Osteoblast (primary cell): Measurements from ENCODE around the gene DOK3. TPM values are rescaled to one million over a fixed set of nuclear protein-coding genes. Genes with fewer than 3 reads are reported as not detected.

ENCODE experiments used
- DNase-seq: peaks from one replicate; pipeline ENCODE4 v3.0.0; 2011; ENCODE audit warnings: low spot score, mixed read lengths; ENCODE audit not compliant: insufficient read length; ENCODE audit errors: missing footprints
- H2AFZ ChIP-seq: 2 replicates; pipeline ENCODE4 v1.6.0; 2011; ENCODE audit warnings: mild to moderate bottlenecking, low read length
- H3K27ac ChIP-seq: 2 replicates; pipeline ENCODE4 v1.5.1; 2011; ENCODE audit warnings: mild to moderate bottlenecking, low read depth, low read length, moderate library complexity
- H3K27me3 ChIP-seq: 2 replicates; pipeline ENCODE4 v1.6.0; 2012; ENCODE audit warnings: mild to moderate bottlenecking, control low read depth, inconsistent platforms, low read length, moderate library complexity; ENCODE audit not compliant: insufficient read depth
- H3K36me3 ChIP-seq: 2 replicates; pipeline ENCODE4 v1.5.1; 2011; ENCODE audit warnings: mild to moderate bottlenecking, low read length, control low read depth, moderate library complexity; ENCODE audit not compliant: insufficient read depth
- H3K4me1 ChIP-seq: 2 replicates; pipeline ENCODE4 v1.5.1; 2011; ENCODE audit warnings: mild to moderate bottlenecking, low read length, control low read depth, moderate library complexity; ENCODE audit not compliant: insufficient read depth
- H3K4me2 ChIP-seq: 2 replicates; pipeline ENCODE4 v1.6.0; 2011; ENCODE audit warnings: mild to moderate bottlenecking, low read length; ENCODE audit not compliant: insufficient read depth
- H3K4me3 ChIP-seq: fragments of 200-600 bp; sonication (generic); 3 replicates; pipeline ENCODE4 v1.5.1; 2012; ENCODE audit warnings: mild to moderate bottlenecking, low read length, inconsistent platforms; ENCODE audit not compliant: insufficient read depth
- H3K79me2 ChIP-seq: 2 replicates; pipeline ENCODE4 v1.6.0; 2012; ENCODE audit warnings: mild to moderate bottlenecking, low read length, control low read depth, inconsistent platforms; ENCODE audit not compliant: insufficient read depth
- H3K9me3 ChIP-seq: 2 replicates; pipeline ENCODE4 v1.5.1; 2011; ENCODE audit warnings: low read depth, low read length, control low read depth
- H4K20me1 ChIP-seq: 2 replicates; pipeline ENCODE4 v1.6.0; 2012; ENCODE audit warnings: mild to moderate bottlenecking, low read length, control low read depth; ENCODE audit not compliant: insufficient read depth
- total RNA-seq: library from RNA; depleted of rRNA; stranded (reverse); fragments of >200 nt; gene quantifications from 2 replicates; pipeline ENCODE4 v1.2.3, GENCODE V29; 2012
- TF ChIP-seq, protein P1 (sequence below): IDR thresholded peaks from 2 replicates; pipeline ENCODE4 v1.5.1; 2011; ENCODE audit warnings: mild to moderate bottlenecking, low read depth, low read length, moderate library complexity; ENCODE audit errors: extremely low read depth

The DOK3 gene
- total RNA-seq, 1 donor, result 1.1 TPM

DNA sequence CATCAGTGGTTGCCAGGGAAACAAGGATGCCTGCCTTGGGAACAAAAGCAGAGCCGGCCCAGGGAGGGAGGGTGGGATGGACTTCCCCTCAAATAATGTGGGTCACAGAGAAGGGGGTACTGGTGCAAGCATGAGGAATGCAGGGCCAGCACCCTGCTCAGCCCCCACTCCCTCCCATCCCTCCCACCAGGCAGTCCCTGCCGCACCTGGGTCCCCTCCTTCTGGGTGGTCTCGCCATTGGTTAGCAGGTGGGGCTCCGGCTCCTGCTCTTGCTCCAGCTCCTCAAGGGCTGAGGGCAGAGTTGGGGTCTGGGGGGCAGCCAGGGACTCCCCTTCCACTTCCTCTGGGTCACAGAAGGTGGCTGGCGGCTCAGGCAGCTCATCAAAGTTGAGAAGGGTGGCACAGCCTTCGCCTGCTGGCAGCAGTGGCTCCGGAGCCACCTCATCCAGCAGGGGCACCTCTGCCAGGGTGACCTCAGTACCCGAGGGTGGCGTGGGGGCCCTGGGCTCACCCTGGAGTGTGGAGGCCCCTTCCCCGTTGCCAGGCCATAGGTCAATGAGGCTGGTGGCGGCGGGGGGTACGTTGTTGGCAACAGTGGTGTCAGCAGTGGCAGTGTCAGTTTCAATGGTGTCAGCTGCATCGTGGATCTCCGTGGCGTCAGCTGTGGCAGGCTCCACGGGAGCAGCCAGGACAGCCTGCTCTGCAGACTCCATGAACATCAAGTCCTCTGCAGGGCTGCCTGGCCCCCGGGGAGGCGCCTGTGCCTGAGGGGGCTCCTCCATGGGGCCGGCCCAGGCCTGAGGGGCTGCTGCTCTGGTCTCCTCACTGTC is 51.6 kb downstream of the DOK3 start:
- Histone ChIP-seq H3K36me3 (peaks cover 49% of the 10 kb centered on the region), H3K4me2 (no peak overlapping the region), H3K4me1 (peaks cover 19% of the 10 kb centered on the region), H2AFZ (no peak overlapping the region), H3K27me3 (no peaks in the 10 kb centered on the region), H3K4me3 (no peak overlapping the region), H4K20me1 (peaks cover 62% of the 10 kb centered on the region), H3K79me2 (no peaks in the 10 kb centered on the region), H3K9me3 (no peaks in the 10 kb centered on the region), H3K27ac (peak overlapping the region; percentile 45)
- TF ChIP-seq, protein P1, sequence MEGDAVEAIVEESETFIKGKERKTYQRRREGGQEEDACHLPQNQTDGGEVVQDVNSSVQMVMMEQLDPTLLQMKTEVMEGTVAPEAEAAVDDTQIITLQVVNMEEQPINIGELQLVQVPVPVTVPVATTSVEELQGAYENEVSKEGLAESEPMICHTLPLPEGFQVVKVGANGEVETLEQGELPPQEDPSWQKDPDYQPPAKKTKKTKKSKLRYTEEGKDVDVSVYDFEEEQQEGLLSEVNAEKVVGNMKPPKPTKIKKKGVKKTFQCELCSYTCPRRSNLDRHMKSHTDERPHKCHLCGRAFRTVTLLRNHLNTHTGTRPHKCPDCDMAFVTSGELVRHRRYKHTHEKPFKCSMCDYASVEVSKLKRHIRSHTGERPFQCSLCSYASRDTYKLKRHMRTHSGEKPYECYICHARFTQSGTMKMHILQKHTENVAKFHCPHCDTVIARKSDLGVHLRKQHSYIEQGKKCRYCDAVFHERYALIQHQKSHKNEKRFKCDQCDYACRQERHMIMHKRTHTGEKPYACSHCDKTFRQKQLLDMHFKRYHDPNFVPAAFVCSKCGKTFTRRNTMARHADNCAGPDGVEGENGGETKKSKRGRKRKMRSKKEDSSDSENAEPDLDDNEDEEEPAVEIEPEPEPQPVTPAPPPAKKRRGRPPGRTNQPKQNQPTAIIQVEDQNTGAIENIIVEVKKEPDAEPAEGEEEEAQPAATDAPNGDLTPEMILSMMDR, result no peak
- DNase-seq, result no peak

DNA sequence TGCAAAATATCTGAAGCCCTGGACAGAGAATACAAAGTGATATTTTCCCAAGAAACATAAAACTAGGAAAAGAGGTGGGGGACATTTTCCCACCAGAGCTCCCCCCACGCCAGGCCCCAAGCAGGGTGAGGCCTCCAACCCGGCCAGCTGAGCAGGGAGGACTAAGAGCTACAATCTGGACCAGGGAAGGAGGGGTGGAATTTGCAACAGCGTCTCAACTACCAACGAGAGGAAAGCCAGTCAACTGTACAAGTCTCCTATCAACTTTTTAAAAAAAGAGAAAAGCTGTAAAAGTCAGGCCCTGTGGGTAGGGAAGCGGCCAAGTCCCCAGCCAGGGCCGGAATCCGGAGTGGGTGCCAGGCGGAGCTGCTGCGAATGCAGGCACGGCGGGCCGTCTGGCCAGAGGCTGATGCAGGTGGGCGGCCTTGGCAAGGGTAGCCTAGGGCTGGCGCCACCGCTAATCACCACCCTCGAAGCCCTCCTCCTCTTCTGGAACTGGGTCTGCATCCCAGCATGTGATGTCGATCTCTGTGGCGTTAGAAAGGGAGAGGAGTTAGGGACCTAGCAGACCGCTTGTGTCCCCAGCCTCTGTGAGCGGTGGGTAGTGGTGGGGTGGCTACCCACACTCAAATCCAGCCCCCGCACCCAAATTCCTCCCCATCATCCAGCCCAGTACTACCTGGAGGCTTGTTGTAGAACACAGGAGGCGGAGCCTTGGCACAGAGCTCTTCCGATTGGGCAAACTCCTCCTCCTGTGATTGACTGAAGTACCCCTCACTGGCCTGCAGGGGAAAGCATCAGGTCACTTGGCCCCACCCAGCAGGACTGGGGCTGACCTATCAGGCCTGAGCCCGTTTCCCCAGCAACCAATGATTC is 52.4 kb downstream of the DOK3 start:
- Histone ChIP-seq H3K79me2 (no peaks in the 10 kb centered on the region), H3K27me3 (no peaks in the 10 kb centered on the region), H3K4me3 (no peak overlapping the region), H3K27ac (no peak overlapping the region), H3K9me3 (no peaks in the 10 kb centered on the region), H3K4me2 (no peak overlapping the region), H2AFZ (no peak overlapping the region), H3K4me1 (peaks cover 19% of the 10 kb centered on the region), H3K36me3 (peaks cover 44% of the 10 kb centered on the region), H4K20me1 (peaks cover 70% of the 10 kb centered on the region)
- TF ChIP-seq, protein P1, result peak; percentile 60
- peak; percentile 100 for DNase-seq

DNA sequence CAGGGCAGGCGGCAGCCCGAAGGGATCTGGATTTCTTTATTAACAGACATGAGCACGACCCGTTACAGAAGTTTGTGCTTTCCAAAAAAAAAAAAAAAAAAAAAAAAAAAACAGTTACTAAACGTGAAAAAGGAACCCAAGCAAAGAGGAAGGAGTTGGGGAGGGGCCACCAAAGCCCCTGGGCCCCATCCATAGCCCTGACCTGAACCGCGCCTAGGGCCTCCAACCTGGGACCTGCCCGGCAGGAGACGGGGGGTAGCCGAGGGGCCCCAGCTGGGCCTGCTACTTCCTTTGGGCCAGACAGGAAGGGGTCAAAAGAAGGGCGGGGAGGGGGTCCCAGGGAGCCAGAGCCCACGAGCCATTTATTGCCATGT is 53.0 kb downstream of the DOK3 start:
- H3K4me3 ChIP-seq, result no peak overlapping the region
- H3K36me3 ChIP-seq, result peaks cover 44% of the 10 kb centered on the region
- H3K4me2 ChIP-seq, result no peak overlapping the region
- no peaks in the 10 kb centered on the region for H3K9me3 ChIP-seq
- TF ChIP-seq, protein P1, result no peak
- peaks cover 72% of the 10 kb centered on the region for H4K20me1 ChIP-seq
- DNase-seq, result no peak
- no peaks in the 10 kb centered on the region for H3K79me2 ChIP-seq
- H3K27me3 ChIP-seq, result no peaks in the 10 kb centered on the region
- peaks cover 19% of the 10 kb centered on the region for H3K4me1 ChIP-seq
- no peak overlapping the region for H3K27ac ChIP-seq
- H2AFZ ChIP-seq, result no peak overlapping the region
